Fibroblast of peridontal ligament (primary cell): Measurements from ENCODE around the gene ZG16B.
A peak's percentile ranks its signal among the peaks of the same experiment; 100 is the strongest.

Source experiments
- DNase-seq: peaks from one replicate; pipeline ENCODE4 v3.0.0-alpha.2; 2010; ENCODE audit errors: extremely low read depth

Gene ZG16B

GRCh38 chr16:2867987-2868789 is 38.1 kb downstream of the ZG16B start:
- peak; percentile 97 for DNase-seq

- DNase-seq = no peak
Measured at GRCh38 chr16:2871926-2872325, 41.8 kb downstream of the ZG16B start.

DNA sequence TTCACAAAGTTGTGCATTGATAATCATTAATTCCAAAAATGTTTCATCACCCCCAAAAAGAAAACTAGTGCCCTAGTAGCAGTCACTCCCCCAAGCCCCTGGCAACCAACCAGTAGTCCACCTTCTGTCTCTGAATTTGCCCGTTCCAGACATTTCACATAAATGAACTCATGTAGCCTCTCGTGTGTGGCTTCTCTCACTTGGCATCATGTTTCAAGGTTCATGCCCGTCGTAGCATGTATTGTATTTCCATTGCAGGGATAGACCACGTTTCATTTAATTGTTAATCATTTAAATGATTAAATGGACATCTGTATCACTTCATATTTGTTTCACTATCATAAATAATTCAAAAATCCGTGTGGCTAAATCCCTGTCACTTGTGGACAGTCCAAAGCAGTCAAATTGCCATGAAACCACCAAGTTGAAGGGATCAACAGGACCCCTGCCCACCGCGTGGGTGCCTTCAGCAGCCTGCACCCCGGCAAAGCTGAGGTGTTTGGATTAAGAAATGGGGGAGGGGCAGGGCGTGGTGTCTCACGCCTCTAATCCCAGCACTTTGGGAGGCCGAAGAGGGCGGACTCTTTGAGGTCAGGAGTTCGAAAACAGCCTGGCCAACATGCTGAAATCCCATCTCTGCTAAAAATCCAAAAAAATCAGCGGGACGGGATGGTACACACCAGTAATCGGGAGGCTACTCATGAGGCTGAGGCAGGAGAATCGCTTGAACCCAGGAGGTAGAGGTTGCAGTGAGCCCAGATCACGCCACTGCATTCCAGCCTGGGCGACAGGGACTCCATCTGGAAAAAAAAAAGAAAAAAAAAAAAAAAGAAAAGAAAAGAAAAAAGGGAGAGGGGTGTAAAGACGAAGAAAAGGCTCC is 44.2 kb downstream of the ZG16B start:
- DNase-seq = no peak

GRCh38 chr16:2874912-2875362 is 44.8 kb downstream of the ZG16B start:
- DNase-seq = peak; percentile 61

- no peak for DNase-seq
Measured at GRCh38 chr16:2879854-2880508, 49.9 kb downstream of the ZG16B start.
